NCI-H524 (cell line): ENCODE results near the gene VOPP1.
A peak's percentile ranks its signal among the peaks of the same experiment; 100 is the strongest.

Source experiments
- DNase-seq, 2 experiments: peaks; one replicate each; lab custom pipeline; 2025; lab: John Stamatoyannopoulos, UW

Gene VOPP1

GRCh38 chr7:55532150-55532917, 40.0 kb downstream of the VOPP1 start:
- DNase-seq, result no peak

- DNase-seq, result no peak
Observed at GRCh38 chr7:55531536-55531935, 40.8 kb downstream of the VOPP1 start.

DNA sequence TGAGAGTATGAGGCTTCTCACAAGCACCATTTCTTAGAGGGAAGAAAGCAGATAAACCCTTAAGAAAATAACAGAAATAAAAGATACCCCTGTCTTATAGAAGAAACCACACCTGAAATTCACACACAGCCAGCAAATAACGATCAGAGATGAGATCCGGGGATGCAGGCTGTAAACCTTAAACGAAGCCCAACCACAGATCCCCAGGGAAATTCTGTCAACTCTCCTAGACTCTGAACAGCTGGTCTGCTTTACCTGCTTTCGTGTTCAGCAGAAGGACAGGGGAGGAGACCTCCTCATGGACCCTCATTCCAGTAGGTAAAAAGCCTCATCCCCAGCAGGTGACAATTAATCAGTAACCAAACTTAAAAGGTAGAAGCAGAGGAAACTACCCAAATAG, 45.0 kb downstream of the VOPP1 start:
- DNase-seq, result peak; percentile 30 to 46

- DNase-seq, result peak; percentile 18 to 56
Observed at GRCh38 chr7:55526770-55527169, 45.5 kb downstream of the VOPP1 start.

- DNase-seq, result no peak
Observed at GRCh38 chr7:55526329-55526728, 46.0 kb downstream of the VOPP1 start.

GRCh38 chr7:55524558-55525310, 47.6 kb downstream of the VOPP1 start:
- DNase-seq, result no peak

- no peak for DNase-seq
Observed at GRCh38 chr7:55523366-55523765, 48.9 kb downstream of the VOPP1 start.

DNA sequence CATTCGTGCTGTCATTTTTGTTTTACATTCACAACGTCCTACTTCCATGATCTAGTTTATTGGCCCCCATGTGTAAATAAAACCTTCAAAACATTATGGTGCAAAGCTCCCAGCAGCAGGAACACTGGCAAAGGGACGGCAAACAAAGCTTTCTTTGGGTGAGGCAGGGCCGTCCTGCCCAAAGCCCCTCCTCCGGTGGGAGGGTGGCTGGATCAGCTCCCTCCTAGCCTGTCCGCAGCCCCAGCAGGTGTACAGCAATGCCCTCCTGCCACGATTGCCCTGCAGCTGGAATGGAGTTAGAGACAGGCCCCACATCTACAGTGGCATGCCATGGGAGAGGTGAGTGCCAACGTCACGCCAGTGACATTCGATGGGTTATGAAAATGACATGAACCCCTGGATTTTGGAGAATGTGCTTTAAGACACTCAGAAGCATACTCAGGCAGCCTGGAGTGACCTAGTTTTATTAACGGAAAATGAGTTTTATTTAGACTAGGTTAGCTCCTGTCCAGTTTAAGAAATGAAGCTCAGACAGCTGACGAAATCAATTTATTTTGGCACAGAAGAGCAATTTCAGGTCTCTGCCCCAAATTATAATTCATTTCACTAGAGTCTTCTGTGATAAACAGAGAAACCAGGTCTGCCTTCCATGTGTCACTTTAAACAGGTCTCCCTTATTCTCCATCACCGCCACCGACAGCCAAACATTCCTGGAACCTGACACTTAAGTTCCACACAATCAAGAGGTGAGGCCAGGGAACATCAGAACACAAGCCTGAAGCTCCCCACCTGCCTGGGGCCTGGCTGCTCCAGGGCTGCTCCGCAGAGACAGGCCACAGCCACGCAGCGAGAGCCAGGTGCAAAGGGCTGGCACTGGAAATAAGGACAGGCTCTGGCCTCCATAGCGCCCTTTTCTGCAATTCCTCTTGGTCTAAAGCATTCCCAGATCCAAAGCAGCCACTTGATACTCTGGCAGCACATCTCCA, 50.1 kb downstream of the VOPP1 start:
- no peak for DNase-seq

- no peak for DNase-seq
Observed at GRCh38 chr7:55521512-55521911, 50.8 kb downstream of the VOPP1 start.

- DNase-seq, result no peak
Observed at GRCh38 chr7:55520426-55521140, 51.7 kb downstream of the VOPP1 start.

- DNase-seq, result no peak
Observed at GRCh38 chr7:55518836-55519235, 53.5 kb downstream of the VOPP1 start.

DNA sequence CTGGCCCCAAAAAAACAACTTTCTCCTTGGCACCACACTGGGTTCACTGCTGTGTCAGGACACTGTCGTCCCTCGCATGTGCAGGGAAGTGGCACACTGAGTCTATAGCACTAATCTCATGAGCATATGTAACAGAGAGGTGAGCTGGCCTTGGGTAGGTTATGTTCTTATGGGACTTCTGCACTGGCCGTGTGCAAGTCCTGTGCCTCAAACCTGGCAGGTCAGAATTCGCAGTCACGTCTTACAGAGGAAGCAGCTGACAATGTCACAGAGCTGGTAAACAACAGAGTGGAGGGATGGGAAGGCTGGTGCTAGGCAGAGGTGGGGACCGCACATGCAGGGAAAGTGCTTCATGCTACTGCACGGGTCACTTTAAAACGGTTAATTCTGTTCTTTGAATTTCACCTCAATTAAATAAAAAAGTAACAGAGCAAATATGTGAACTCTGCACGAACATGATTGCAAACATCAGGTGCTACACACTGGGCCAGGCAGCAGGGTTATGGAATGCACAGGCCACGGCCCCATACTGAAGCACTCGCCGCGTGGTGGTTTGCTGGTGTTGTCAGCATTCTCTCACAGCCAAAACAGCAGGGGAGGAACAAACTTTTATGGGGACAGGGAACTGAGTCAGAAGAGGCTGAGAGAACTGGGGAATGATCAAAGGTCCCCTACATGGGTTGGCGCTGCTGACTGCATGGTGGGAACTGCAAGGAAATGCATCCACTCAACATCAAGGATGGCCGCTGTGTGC, 54.2 kb downstream of the VOPP1 start:
- no peak for DNase-seq

DNA sequence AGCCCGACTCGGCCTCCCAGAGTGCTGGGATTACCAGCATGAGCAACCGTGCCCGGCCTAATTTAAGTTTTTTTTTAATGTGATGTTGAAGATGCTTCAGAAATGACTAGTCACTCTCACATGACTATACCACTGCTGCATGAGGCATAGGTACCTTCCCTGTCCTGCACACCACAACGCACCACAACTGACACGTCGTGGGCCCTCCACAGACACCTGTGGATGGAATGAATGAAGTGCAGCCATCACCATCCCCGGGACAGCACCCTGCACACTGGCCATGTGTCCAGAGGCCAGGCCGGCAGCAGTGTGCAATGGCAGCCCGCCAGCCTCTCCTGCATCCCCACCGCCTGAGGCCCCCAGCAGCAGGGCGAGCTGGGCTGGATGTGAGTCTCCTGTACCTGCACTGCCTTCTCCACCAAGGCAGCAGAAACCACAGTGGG, 55.1 kb downstream of the VOPP1 start:
- DNase-seq, result no peak

GRCh38 chr7:55516409-55516808, 55.9 kb downstream of the VOPP1 start:
- no peak for DNase-seq

DNA sequence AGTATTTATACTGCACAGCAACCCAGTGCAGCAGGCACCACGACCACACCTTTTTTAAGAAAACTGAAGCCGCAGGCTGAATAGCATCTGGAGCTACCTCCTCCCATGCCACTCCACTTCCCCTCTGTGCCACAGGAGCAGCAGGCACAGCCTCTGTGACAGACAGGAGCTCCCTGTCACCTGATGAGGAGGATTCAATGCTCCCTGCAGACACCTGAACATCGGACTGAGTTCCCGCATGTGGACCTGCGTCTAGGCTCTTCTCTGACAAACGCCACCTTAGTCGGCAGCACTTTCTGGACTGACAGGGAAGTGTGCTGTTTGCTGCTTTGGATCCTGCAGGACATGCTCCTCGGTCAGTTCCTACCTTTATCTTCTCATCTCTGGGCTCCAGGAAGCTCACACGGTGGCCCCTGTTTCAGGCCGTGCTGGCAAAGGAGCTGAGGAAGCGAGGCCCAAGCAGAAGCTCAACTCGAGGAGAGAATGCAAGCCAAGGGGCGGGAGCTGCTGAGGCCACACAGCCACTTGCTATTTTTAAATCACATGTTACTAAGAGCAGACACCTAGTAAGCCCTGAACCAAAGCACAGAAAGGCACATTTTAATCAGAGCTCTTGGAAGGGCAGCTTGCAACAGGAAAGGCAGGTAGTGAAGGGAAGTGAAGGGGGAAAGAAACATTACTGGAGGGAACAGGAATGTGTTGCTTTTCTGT, 56.6 kb downstream of the VOPP1 start:
- DNase-seq, result no peak

DNA sequence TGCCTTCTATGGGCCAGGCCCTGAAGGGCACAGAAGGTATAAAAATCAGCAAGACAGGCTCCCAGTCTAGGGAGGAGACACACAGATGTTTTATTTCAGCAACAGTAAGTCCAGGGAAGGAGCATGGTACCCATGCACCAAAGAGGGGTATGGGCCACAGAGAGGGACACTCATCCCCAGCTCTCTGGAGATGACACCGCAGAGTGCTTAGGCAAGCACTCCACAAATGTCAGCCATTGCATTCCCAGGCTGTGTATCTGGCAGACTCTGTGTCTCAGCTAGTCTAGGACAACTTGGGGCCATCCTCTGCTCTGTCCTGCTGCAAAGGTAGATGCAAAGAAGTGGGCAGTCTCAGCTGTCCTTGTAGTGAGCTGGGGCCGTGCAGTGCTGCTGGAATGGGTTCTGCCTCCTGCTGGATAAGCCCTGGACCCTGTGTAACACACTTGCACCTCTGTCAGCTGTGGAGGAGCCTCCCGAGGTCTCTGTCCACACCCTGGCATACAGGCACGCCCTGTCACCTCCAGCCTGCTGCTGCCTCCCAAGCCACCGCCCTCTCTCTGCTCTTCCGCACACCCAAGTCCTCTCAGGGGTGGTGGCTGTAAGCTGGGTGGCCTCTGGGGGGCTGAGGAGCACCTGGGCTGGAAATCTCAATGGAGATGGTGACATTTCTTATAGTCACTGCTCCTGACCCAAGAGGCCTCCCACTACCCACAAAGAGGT, 57.6 kb downstream of the VOPP1 start:
- no peak for DNase-seq

GRCh38 chr7:55513868-55514267, 58.4 kb downstream of the VOPP1 start:
- DNase-seq, result no peak

- no peak for DNase-seq
Observed at GRCh38 chr7:55512635-55513191, 59.6 kb downstream of the VOPP1 start.

DNA sequence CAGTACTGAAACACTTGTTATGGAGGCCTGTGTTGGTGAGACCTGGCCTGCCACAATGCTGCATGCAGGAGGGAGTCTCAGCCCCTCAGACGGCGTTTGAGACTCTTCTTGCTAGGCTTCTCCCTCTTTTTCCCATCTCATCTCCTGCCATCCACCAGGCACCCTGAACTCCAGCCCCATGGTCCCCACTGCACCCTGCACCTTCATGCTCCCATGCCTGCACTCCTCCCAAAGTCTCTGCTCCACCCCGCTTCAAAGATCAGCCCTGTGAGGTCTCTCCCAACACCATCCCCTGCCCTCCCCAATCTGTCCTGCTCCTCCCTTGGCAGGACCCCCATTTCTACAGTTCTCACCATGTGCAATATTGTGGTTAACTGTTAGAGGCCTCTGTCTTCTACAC, 61.7 kb downstream of the VOPP1 start:
- no peak for DNase-seq
